Stimulated activated CD4-positive, alpha-beta T cell treated with anti-CD3 and anti-CD28 coated beads, Interleukin-15, amount 100 ng/mL, for 48 hours (primary cell): ENCODE data around the gene CRABP2.
A peak's percentile ranks its signal among the peaks of the same experiment; 100 is the strongest.

Experiments
- DNase-seq, 2 donors: peaks; one replicate each; pipeline ENCODE4 v3.0.0-alpha.2; 2020; ENCODE audit warnings: low read depth in 2 of 2

The CRABP2 gene

GRCh38 chr1:156709757-156710489 lies 4.5 kb upstream of the CRABP2 start:
- no peak for DNase-seq

- DNase-seq: no peak
Observed at GRCh38 chr1:156709031-156709430, 3.6 kb upstream of the CRABP2 start.

- no peak for DNase-seq
Observed at GRCh38 chr1:156708218-156708661, 2.9 kb upstream of the CRABP2 start.

- no peak for DNase-seq
Observed at GRCh38 chr1:156707417-156708217, 2.2 kb upstream of the CRABP2 start.

GRCh38 chr1:156706657-156707416 lies 1.5 kb upstream of the CRABP2 start:
- DNase-seq: no peak

GRCh38 chr1:156705918-156706656 lies 704 bp upstream of the CRABP2 start:
- DNase-seq: peak; percentile 39 to 71

- DNase-seq: peak in 1 of 2 donors; percentile 49
Observed at GRCh38 chr1:156704930-156705320, 458 bp downstream of the CRABP2 start.

GRCh38 chr1:156704166-156704711 lies 1.1 kb downstream of the CRABP2 start:
- no peak for DNase-seq

GRCh38 chr1:156703741-156704140 lies 1.6 kb downstream of the CRABP2 start:
- no peak for DNase-seq

- DNase-seq: no peak
Observed at GRCh38 chr1:156703336-156703735, 2.0 kb downstream of the CRABP2 start.

GRCh38 chr1:156700736-156701531 lies 4.4 kb downstream of the CRABP2 start:
- no peak for DNase-seq

- no peak for DNase-seq
Observed at GRCh38 chr1:156698995-156699394, 6.4 kb downstream of the CRABP2 start.

GRCh38 chr1:156697481-156697880 lies 7.9 kb downstream of the CRABP2 start:
- no peak for DNase-seq

- DNase-seq: no peak
Observed at GRCh38 chr1:156696755-156697154, 8.6 kb downstream of the CRABP2 start.

- no peak for DNase-seq
Observed at GRCh38 chr1:156694690-156694962, 10.8 kb downstream of the CRABP2 start.

- no peak for DNase-seq
Observed at GRCh38 chr1:156693848-156694689, 11.3 kb downstream of the CRABP2 start.

- no peak for DNase-seq
Observed at GRCh38 chr1:156692925-156693847, 12.2 kb downstream of the CRABP2 start.

- DNase-seq: no peak
Observed at GRCh38 chr1:156692441-156692924, 12.9 kb downstream of the CRABP2 start.
